BJ (cell line): ENCODE results near the gene SLC24A4. TPM values are rescaled to one million over a fixed set of nuclear protein-coding genes. Genes with fewer than 3 reads are reported as not detected.

Experiments used
- CTCF ChIA-PET: fragments of 350-600 bp; formaldehyde crosslinking; extraction: SDS; loops from one replicate; lab custom pipeline; 2021; ENCODE audit warnings: antibody characterized with exemption, inconsistent platforms; lab: Yijun Ruan, JAX
- POLR2A ChIA-PET: fragments of 300-600 bp; sonication (Branson Sonifier 250); formaldehyde crosslinking; extraction: SDS; loops from one replicate; lab custom pipeline; 2021; ENCODE audit warnings: antibody characterized with exemption; lab: Charles Lee
- DNase-seq: peaks from one replicate; pipeline ENCODE4 v3.0.0-alpha.2; 2011; ENCODE audit warnings: low read depth
- H3K27me3 ChIP-seq: 2 replicates; pipeline ENCODE4 v1.6.0; 2011; ENCODE audit warnings: low read length; ENCODE audit not compliant: control insufficient read depth, insufficient read depth
- H3K36me3 ChIP-seq: 2 replicates; pipeline ENCODE4 v1.5.1; 2011; ENCODE audit warnings: low read length; ENCODE audit not compliant: control insufficient read depth, insufficient read depth
- H3K4me3 ChIP-seq: 2 replicates; pipeline ENCODE4 v1.5.1; 2011; ENCODE audit warnings: low read depth, mild to moderate bottlenecking, control low read depth, low read length
- polyA plus RNA-seq: library from polyadenylated mRNA; depleted of rRNA; stranded (reverse); fragments of >200 nt; gene quantifications from 2 replicates; pipeline ENCODE4 v1.2.3, GENCODE V29; 2011
- TF ChIP-seq, protein P1 (sequence below): IDR thresholded peaks from 2 replicates; pipeline ENCODE4 v1.5.1; 2011; ENCODE audit warnings: low read depth, mild to moderate bottlenecking, control low read depth, inconsistent platforms, low read length, moderate library complexity; ENCODE audit not compliant: insufficient read depth

SLC24A4 gene
- polyA plus RNA-seq, 1 experiment, result not detected

DNA sequence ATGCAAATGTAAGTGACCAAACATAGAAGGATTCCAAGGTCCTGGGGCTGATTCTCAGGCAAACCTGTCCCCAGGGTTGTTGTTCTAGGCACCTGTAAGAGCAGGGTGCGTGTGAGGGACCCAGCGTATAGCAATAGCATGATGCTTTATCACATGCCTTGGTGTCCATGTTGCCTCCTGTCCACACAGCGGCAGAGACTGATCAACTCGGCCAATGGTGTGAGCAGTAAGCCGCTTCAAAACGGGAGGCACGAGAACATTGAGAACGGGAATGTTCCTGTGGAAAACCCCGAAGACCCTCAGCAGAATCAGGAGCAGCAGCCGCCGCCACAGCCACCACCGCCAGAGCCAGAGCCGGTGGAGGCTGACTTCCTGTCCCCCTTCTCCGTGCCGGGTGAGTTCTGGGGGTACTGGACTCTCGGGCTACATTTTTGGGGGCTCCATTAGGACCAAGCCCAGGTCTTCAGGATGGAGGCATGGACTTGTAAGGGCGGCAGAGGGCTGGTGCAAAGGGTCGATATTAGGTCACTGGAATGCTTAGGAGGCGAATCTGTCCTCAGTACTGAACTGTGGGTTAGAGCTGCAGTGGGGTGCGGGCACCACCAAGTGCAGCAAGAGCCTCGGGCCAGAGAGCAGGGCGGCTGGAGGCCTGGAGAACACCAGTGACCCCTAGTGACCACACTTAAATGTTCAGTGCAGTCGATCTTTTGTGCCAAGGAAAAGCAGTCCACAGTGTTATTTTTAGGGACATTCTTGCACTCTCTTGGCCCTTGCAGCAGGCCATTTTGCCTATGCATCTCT is 133.4 kb downstream of the SLC24A4 start:
- Histone ChIP-seq H3K36me3 (no peaks in the 10 kb centered on the region), H3K4me3 (no peak overlapping the region), H3K27me3 (peaks cover 6% of the 10 kb centered on the region)
- no peak for DNase-seq
- TF ChIP-seq, protein P1, sequence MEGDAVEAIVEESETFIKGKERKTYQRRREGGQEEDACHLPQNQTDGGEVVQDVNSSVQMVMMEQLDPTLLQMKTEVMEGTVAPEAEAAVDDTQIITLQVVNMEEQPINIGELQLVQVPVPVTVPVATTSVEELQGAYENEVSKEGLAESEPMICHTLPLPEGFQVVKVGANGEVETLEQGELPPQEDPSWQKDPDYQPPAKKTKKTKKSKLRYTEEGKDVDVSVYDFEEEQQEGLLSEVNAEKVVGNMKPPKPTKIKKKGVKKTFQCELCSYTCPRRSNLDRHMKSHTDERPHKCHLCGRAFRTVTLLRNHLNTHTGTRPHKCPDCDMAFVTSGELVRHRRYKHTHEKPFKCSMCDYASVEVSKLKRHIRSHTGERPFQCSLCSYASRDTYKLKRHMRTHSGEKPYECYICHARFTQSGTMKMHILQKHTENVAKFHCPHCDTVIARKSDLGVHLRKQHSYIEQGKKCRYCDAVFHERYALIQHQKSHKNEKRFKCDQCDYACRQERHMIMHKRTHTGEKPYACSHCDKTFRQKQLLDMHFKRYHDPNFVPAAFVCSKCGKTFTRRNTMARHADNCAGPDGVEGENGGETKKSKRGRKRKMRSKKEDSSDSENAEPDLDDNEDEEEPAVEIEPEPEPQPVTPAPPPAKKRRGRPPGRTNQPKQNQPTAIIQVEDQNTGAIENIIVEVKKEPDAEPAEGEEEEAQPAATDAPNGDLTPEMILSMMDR, result peak; percentile 83
- CTCF ChIA-PET, result interaction anchor here (0.7 to 7.9 kb wide), 8 partner anchors 9 to 394 kb away, joined by 3 to 72 read pairs (median 3); no protein-coding TSS in a partner anchor
- POLR2A ChIA-PET, result no interaction called here

DNA sequence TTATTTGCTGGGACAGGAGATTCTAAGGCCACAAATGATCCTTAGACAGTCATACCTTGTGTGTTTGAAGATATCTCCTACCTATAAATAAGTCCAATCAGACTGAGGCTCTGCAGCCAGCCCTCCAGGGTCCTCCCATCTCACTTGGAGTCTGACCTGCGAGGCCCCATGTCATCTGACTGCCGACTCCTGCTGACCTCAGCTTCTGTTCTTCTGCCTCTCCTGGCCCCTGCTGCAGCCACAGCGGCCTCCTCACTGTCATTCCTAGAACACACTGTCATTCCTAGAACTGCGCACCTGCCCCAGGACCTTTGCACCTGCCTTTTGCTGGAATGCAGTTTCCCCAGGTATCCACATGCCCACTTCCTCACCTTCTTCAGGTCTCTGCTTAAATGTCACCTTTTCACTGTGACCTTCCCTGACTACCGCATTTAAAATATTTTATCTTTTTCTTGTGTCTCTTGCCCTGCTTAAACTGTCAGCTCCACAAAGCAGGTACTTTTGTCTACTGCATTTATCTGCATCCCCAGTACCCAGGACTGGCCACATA is 134.1 kb downstream of the SLC24A4 start:
- CTCF ChIA-PET, result interaction anchor here (0.9 to 7.9 kb wide), 7 partner anchors 9 to 394 kb away, joined by 3 to 72 read pairs (median 5); no protein-coding TSS in a partner anchor
- H3K4me3 ChIP-seq, result no peak overlapping the region
- H3K27me3 ChIP-seq, result peaks cover 6% of the 10 kb centered on the region
- POLR2A ChIA-PET, result no interaction called here
- H3K36me3 ChIP-seq, result no peaks in the 10 kb centered on the region
- DNase-seq, result no peak
- TF ChIP-seq, protein P1, result no peak

DNA sequence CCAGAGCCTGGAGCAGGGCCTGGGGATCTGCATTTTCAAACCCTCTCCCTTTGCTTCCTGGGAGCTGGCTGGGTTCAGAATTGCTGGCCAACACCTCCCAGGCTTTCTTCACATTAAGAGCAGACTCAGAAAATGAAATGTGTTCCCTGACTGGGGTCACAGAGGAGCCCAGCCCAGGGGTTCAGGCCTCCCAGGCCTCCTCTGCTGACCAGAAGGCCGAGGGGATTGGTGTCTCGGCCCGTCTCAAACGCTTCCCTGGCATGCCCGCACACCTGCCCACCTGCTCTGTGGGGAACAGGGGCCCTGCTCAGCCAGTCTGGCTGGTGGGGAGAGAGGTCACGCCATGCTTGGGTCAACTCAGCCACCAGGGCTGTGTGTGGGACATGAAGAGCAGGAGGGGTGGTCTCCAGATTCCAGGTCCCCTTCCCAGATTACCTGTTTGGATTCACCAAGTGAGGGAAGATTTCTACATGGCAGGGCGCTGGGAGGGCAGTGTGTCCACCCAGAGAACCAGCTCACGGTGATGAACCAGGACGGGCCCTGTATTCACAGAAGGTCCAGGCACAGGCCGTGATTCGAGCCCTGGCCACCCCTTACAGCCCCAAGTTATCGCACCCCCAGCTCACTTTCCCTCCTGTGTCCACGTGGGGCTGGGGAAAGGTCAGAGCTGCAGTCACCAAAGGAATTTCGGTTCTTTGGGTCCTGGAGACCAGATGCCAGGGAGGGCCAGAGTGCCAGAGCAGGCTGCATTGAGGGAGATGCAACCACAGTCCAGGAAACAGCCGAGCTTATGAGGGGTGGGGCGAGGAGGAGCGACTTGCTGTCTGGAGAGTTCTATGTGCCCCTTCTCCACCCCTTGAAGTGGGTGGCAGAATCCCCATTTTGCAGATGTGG is 135.4 kb downstream of the SLC24A4 start:
- POLR2A ChIA-PET, result no interaction called here
- TF ChIP-seq, protein P1, result no peak
- DNase-seq, result no peak
- Histone ChIP-seq H3K36me3 (no peaks in the 10 kb centered on the region), H3K4me3 (no peak overlapping the region), H3K27me3 (peaks cover 4% of the 10 kb centered on the region; the same call in 1 of the 2 replicates)
- CTCF ChIA-PET, result interaction anchor here (0.9 to 7.9 kb wide), 7 partner anchors 11 to 352 kb away, joined by 3 to 72 read pairs (median 3); partner anchors contain the start of gene ATXN3

DNA sequence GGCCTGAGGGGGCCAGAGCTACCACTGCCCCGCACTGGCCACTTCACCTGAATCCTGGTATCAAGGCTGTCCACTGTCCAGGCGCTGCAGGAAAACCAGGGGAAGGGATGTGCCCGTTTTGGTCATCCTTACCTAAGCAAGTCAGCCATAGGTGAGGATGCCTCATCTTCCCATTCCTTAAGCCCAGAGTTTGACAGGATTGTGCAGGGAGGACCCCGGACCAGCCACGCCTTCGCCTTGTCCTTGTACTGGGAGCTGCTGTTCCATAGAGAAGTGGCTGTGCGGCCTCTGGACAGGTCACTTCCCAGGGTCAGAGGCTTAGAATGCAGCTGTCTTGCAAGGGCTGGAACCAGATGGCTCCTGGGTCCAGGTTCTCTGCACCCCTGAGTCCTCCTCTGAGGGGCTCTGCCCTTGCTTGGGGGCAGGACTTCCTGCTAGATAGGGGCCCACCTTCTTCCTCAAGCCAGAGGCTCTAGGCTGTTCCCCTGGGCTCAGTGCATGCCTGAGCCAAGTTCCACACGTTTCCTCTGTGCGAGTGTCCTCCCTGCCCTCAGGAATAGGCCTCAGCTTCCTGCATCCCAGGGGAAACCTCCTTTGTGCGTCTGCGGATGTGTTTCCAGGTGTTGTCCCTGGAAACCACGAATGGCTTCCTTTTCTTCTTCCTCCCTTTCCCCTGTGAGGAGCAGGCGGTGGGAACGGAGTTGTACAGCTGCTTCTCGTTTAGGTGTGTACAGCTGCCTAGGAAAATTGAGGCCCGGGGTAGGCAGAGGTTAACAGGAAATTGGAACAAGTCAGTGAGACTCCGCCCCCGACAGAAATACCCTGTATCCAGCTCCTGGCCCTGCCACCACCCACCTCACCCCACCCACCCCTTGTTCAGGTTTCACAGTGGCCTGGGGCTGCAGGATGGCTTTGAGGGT is 136.3 kb downstream of the SLC24A4 start:
- no peak overlapping the region for H3K4me3 ChIP-seq
- ChIA-PET CTCF (interaction anchor here (0.7 to 7.9 kb wide), 9 partner anchors 12 to 352 kb away, joined by 3 to 72 read pairs (median 3); partner anchors contain the start of gene ATXN3), POLR2A (no interaction called here)
- H3K36me3 ChIP-seq, result no peaks in the 10 kb centered on the region
- H3K27me3 ChIP-seq, result no peaks in the 10 kb centered on the region
- DNase-seq, result no peak
- TF ChIP-seq, protein P1, result no peak
